ENCODE data around the gene CHD1. TPM values are rescaled to one million over a fixed set of nuclear protein-coding genes. Genes with fewer than 3 reads are reported as not detected.

CHD1 gene
- total RNA-seq, 1 donor from 2014 or later = 32.8 TPM

DNA sequence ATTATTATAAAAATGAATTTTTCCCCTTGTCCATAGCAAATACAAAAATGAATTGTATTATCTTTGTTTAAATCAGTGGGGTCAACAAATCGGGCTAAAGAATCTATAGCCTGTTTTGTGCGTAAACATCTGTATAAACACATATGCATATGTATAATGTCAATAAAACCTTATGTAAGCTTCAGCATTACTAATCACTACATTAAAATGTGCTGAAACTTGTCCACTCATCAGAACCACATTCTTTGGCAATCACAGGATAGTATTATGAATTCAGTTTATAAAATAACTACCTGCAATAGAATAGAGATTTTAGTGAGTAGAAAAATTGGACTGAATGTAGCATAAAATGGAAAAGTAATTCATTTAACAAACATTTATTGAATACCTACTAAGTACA lies 124.7 kb downstream of the CHD1 start:
- H3K27ac ChIP-seq = no peak overlapping the region
- intact Hi-C loops (cut with DNase I) = no loop called here
- no peak for ATAC-seq
- H3K4me3 ChIP-seq = no peak overlapping the region
- TF ChIP-seq, protein P1, sequence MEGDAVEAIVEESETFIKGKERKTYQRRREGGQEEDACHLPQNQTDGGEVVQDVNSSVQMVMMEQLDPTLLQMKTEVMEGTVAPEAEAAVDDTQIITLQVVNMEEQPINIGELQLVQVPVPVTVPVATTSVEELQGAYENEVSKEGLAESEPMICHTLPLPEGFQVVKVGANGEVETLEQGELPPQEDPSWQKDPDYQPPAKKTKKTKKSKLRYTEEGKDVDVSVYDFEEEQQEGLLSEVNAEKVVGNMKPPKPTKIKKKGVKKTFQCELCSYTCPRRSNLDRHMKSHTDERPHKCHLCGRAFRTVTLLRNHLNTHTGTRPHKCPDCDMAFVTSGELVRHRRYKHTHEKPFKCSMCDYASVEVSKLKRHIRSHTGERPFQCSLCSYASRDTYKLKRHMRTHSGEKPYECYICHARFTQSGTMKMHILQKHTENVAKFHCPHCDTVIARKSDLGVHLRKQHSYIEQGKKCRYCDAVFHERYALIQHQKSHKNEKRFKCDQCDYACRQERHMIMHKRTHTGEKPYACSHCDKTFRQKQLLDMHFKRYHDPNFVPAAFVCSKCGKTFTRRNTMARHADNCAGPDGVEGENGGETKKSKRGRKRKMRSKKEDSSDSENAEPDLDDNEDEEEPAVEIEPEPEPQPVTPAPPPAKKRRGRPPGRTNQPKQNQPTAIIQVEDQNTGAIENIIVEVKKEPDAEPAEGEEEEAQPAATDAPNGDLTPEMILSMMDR (IDR thresholded peaks at IDR 0.05) = no peak
- H3K9me3 ChIP-seq = peaks cover 8% of the 10 kb centered on the region
- no peaks in the 10 kb centered on the region for H3K4me1 ChIP-seq
- DNase-seq = no peak
- H3K36me3 ChIP-seq = no peaks in the 10 kb centered on the region
- H3K27me3 ChIP-seq (ENCODE audit: low read depth) = no peaks in the 10 kb centered on the region

Other genes with a start within 250 kb of the CHD1 start
- 22.9 TPM for gene RGMB, start 155.3 kb downstream of the CHD1 start, total RNA-seq

Measured in lower lobe of right lung (tissue), 2 donors.